ENCODE measurements around the gene TSKS.

DNA sequence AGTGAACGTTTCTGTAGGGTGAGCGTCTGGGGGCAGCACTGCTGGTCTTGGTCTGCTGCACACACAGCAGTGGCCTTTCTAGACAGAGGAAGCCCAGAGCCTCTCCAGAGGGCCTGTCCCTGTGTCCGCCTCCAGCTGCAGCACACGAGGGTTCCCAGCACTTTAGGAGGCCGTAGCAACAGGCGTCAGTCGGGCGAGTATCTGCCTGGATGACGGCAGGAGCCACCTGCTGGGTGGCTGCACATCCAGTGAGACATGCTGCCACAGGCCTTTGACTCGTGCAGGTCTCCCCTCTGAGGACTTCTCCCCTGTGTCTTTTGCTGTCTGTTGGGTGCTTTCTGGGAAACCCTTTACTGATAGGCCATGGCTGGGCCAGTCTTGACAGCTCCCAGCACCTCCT lies 25.8 kb upstream of the TSKS start:
- TF ChIP-seq, protein P1, sequence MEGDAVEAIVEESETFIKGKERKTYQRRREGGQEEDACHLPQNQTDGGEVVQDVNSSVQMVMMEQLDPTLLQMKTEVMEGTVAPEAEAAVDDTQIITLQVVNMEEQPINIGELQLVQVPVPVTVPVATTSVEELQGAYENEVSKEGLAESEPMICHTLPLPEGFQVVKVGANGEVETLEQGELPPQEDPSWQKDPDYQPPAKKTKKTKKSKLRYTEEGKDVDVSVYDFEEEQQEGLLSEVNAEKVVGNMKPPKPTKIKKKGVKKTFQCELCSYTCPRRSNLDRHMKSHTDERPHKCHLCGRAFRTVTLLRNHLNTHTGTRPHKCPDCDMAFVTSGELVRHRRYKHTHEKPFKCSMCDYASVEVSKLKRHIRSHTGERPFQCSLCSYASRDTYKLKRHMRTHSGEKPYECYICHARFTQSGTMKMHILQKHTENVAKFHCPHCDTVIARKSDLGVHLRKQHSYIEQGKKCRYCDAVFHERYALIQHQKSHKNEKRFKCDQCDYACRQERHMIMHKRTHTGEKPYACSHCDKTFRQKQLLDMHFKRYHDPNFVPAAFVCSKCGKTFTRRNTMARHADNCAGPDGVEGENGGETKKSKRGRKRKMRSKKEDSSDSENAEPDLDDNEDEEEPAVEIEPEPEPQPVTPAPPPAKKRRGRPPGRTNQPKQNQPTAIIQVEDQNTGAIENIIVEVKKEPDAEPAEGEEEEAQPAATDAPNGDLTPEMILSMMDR (conservative IDR thresholded peaks at IDR 0.05; ENCODE audit: low read length), result no peak
- no peak for TF ChIP-seq EZH2phosphoT487 (IDR thresholded peaks at IDR 0.05; ENCODE audit: borderline replicate concordance)

All from Loucy (cell line).